IMR-90 (cell line): Measurements from ENCODE around the gene C1QL2. TPM values are rescaled to one million over a fixed set of nuclear protein-coding genes. Genes with fewer than 3 reads are reported as not detected.

Source experiments
- ATAC-seq: fragments of 200-7000 bp; cut with Tn5 transposase; 2 replicates; pipeline ENCODE4 v1.9.1; 2020; ENCODE audit warnings: low read depth, mild to moderate bottlenecking, moderate library complexity
- BruUV-seq: library from RNA; stranded (reverse); fragments of 400-500 nt; replicated peaks from 2 replicates; lab custom pipeline; 2021; lab: Mats Ljungman, UMichigan
- CTCF ChIA-PET: fragments of 300-600 bp; formaldehyde crosslinking; extraction: SDS; loops from one replicate; lab custom pipeline; 2021; ENCODE audit warnings: antibody characterized with exemption; lab: Yijun Ruan, JAX
- POLR2A ChIA-PET: fragments of 300-600 bp; sonication (Branson Sonifier 250); formaldehyde crosslinking; loops from one replicate; lab custom pipeline; 2022; ENCODE audit warnings: antibody characterized with exemption; ENCODE audit not compliant: unreplicated experiment; lab: Charles Lee
- DNase-seq: peaks from one replicate; pipeline ENCODE4 v3.0.0; 2013
- H2AFZ ChIP-seq: replicated peaks from 2 replicates; pipeline ENCODE3; 2013; ENCODE audit warnings: low read length, mild to moderate bottlenecking; ENCODE audit not compliant: poor library complexity
- H2AK5ac ChIP-seq: 2 replicates; pipeline ENCODE4 v1.6.1; 2013; ENCODE audit warnings: low read depth, low read length, inconsistent platforms
- H2AK9ac ChIP-seq: replicated peaks from 2 replicates; pipeline ENCODE3; 2013; ENCODE audit warnings: mild to moderate bottlenecking, low read depth, low read length, moderate library complexity; ENCODE audit not compliant: poor library complexity
- H2BK120ac ChIP-seq: 2 replicates; pipeline ENCODE4 v1.6.1; 2013; ENCODE audit warnings: low read depth, low read length, inconsistent platforms
- H2BK15ac ChIP-seq: 3 replicates; pipeline ENCODE4 v1.6.1; 2013; ENCODE audit warnings: low read depth, low read length, inconsistent platforms
- H2BK20ac ChIP-seq: 2 replicates; pipeline ENCODE4 v1.6.1; 2013; ENCODE audit warnings: low read depth, mild to moderate bottlenecking, inconsistent platforms, low read length, moderate library complexity
- H2BK5ac ChIP-seq: 2 replicates; pipeline ENCODE4 v1.6.1; 2013; ENCODE audit warnings: mild to moderate bottlenecking, low read depth, low read length, inconsistent platforms; ENCODE audit not compliant: poor library complexity, severe bottlenecking
- H3K14ac ChIP-seq: replicated peaks from 2 replicates; pipeline ENCODE4 v1.6.1; 2013; ENCODE audit warnings: low read depth, low read length, inconsistent platforms
- H3K18ac ChIP-seq: 2 replicates; pipeline ENCODE4 v1.6.1; 2013; ENCODE audit warnings: low read depth, low read length, control low read depth
- H3K23ac ChIP-seq: 2 replicates; pipeline ENCODE4 v1.6.1; 2013; ENCODE audit warnings: low read depth, low read length, inconsistent platforms
- H3K27ac ChIP-seq: 2 replicates; pipeline ENCODE4 v1.5.1; 2013; ENCODE audit warnings: mild to moderate bottlenecking, control low read depth, low read length; ENCODE audit not compliant: insufficient read depth
- H3K27me3 ChIP-seq: 2 replicates; pipeline ENCODE4 v1.6.1; 2013; ENCODE audit warnings: low read length; ENCODE audit not compliant: control insufficient read depth, insufficient read depth
- H3K36me3 ChIP-seq: 2 replicates; pipeline ENCODE4 v1.6.1; 2013; ENCODE audit warnings: low read length, mixed read lengths; ENCODE audit not compliant: control insufficient read depth, insufficient read depth
- H3K4ac ChIP-seq: 2 replicates; pipeline ENCODE4 v1.6.1; 2013; ENCODE audit warnings: low read depth, low read length, inconsistent platforms
- H3K4me1 ChIP-seq: 2 replicates; pipeline ENCODE4 v1.6.1; 2013; ENCODE audit warnings: low read length, mixed read lengths; ENCODE audit not compliant: control insufficient read depth, insufficient read depth
- H3K4me2 ChIP-seq: 2 replicates; pipeline ENCODE4 v1.6.1; 2013; ENCODE audit warnings: low read depth, mild to moderate bottlenecking, control low read depth, low read length, moderate library complexity
- H3K4me3 ChIP-seq: 2 replicates; pipeline ENCODE4 v1.5.1; 2013; ENCODE audit warnings: low read depth, mild to moderate bottlenecking, control low read depth, low read length, moderate library complexity; ENCODE audit not compliant: insufficient read depth
- H3K56ac ChIP-seq: 2 replicates; pipeline ENCODE4 v1.6.1; 2013; ENCODE audit warnings: low read length, inconsistent platforms; ENCODE audit not compliant: insufficient read depth; ENCODE audit errors: extremely low read depth
- H3K79me1 ChIP-seq, 2 experiments: 2 replicates each; pipeline ENCODE4 v1.6.1; 2013; ENCODE audit warnings: low read length in 2 of 2, inconsistent platforms in 1 of 2, low read depth in 1 of 2
- H3K9ac ChIP-seq: 2 replicates; pipeline ENCODE4 v1.6.1; 2013; ENCODE audit warnings: low read depth, low read length, control low read depth
- H3K9me1 ChIP-seq: 2 replicates; pipeline ENCODE4 v1.6.1; 2013; ENCODE audit warnings: low read length, inconsistent platforms; ENCODE audit not compliant: insufficient read depth
- H3K9me3 ChIP-seq: 2 replicates; pipeline ENCODE4 v1.6.1; 2013; ENCODE audit warnings: low read length; ENCODE audit not compliant: control insufficient read depth, insufficient read depth
- H4K20me1 ChIP-seq: 2 replicates; pipeline ENCODE4 v1.6.1; 2013; ENCODE audit warnings: low read length, inconsistent platforms; ENCODE audit not compliant: insufficient read depth
- H4K5ac ChIP-seq: 2 replicates; pipeline ENCODE4 v1.6.1; 2013; ENCODE audit warnings: mild to moderate bottlenecking, low read depth, low read length, control low read depth
- H4K8ac ChIP-seq, 2 experiments: 2 replicates each; pipeline ENCODE4 v1.6.1; 2013; ENCODE audit warnings: low read depth in 2 of 2, low read length in 2 of 2, control low read depth in 1 of 2, inconsistent platforms in 1 of 2
- H4K91ac ChIP-seq: 2 replicates; pipeline ENCODE4 v1.6.1; 2013; ENCODE audit warnings: low read depth, low read length, inconsistent platforms; ENCODE audit not compliant: insufficient read depth
- BHLHE40 ChIP-seq: fragments of 150-350 bp; IDR thresholded peaks from 2 replicates; pipeline ENCODE4 v1.6.1; 2016; ENCODE audit warnings: mild to moderate bottlenecking, low read depth, low read length
- CHD1 ChIP-seq: IDR thresholded peaks from 2 replicates; pipeline ENCODE4 v1.6.1; 2012; ENCODE audit warnings: low read depth, low read length, improper control_type of control experiment
- CTCF ChIP-seq: conservative IDR thresholded peaks from 2 replicates; pipeline ENCODE4 v1.5.1; 2012; ENCODE audit warnings: mild to moderate bottlenecking, low read depth, low read length, improper control_type of control experiment
- MAFK ChIP-seq: IDR thresholded peaks from 2 replicates; pipeline ENCODE4 v1.6.1; 2012; ENCODE audit warnings: low read depth, low read length, improper control_type of control experiment
- MAZ ChIP-seq: IDR thresholded peaks from 2 replicates; pipeline ENCODE4 v1.6.1; 2012; ENCODE audit warnings: low read depth, mild to moderate bottlenecking, low read length, improper control_type of control experiment, moderate library complexity, borderline replicate concordance
- MXI1 ChIP-seq: IDR thresholded peaks from 2 replicates; pipeline ENCODE4 v1.6.1; 2012; ENCODE audit warnings: low read depth, mild to moderate bottlenecking, low read length, moderate library complexity, borderline replicate concordance
- NFE2L2 ChIP-seq: fragments of 150-350 bp; IDR thresholded peaks from 2 replicates; pipeline ENCODE4 v1.6.1; 2016; ENCODE audit warnings: low read depth, mild to moderate bottlenecking, low read length
- POLR2A ChIP-seq: IDR thresholded peaks from 2 replicates; pipeline ENCODE4 v1.6.1; 2012; ENCODE audit warnings: mild to moderate bottlenecking, low read depth, low read length
- RAD21 ChIP-seq: IDR thresholded peaks from 2 replicates; pipeline ENCODE4 v1.6.1; 2012; ENCODE audit warnings: low read length, improper control_type of control experiment
- RCOR1 ChIP-seq: IDR thresholded peaks from 2 replicates; pipeline ENCODE4 v1.6.1; 2012; ENCODE audit warnings: mild to moderate bottlenecking, low read length, improper control_type of control experiment; ENCODE audit not compliant: insufficient replicate concordance
- RFX5 ChIP-seq: IDR thresholded peaks from 2 replicates; pipeline ENCODE4 v1.8.0; 2012; ENCODE audit warnings: low read depth, mild to moderate bottlenecking, low read length, moderate library complexity
- SMC3 ChIP-seq: fragments of 150-350 bp; IDR thresholded peaks from 2 replicates; pipeline ENCODE4 v1.6.1; 2016; ENCODE audit warnings: low read depth, mild to moderate bottlenecking, antibody characterized with exemption, low read length, moderate library complexity
- WGBS, 2 experiments: methylation state at CpG; one replicate each; pipeline versions ENCODE4 v1.1.5 to v1.1.7; 2013; ENCODE audit warnings: missing lambda C conversion rate in 2 of 2; ENCODE audit not compliant: insufficient read length in 1 of 2; ENCODE audit errors: extremely low coverage in 2 of 2; 5-methylcytosine and 5-hydroxymethylcytosine counted together
- dilution Hi-C: fragments of 300-500 bp; cut with HindIII; formaldehyde crosslinking; loops from one replicate; pipeline ENCODE4 v1.14.3; 2018; ENCODE audit warnings: low sequenced_read_pairs; ENCODE audit not compliant: unreplicated experiment
- in situ Hi-C: fragments of 300-500 bp; cut with MboI; formaldehyde crosslinking; loops from 3 replicates; pipeline ENCODE4 v1.14.3; 2019; ENCODE audit warnings: low sequenced_read_pairs, inconsistent platforms, mixed read lengths
- intact Hi-C: fragments of 100-400 bp; cut with micrococcal nuclease; formaldehyde crosslinking; loops from 2 replicates; pipeline ENCODE4 v1.10.0; 2022
- polyA plus RNA-seq, 3 experiments: library from polyadenylated mRNA; depleted of rRNA; stranded (reverse); fragments of >200 nt; gene quantifications; 2 replicates each; pipeline ENCODE4 v1.2.3, GENCODE V29; 2012; ENCODE audit warnings: low replicate concordance in 1 of 3
- total RNA-seq: library from RNA; depleted of rRNA; stranded (reverse); fragments of >200 nt; gene quantifications from 2 replicates; pipeline ENCODE4 v1.2.3, GENCODE V29; 2012
- TF ChIP-seq, protein P1 (sequence below): fragments of 150-350 bp; IDR thresholded peaks from 2 replicates; pipeline ENCODE4 v1.6.1; 2016; ENCODE audit warnings: low read depth, mild to moderate bottlenecking, low read length, moderate library complexity, borderline replicate concordance

C1QL2 gene
- total and polyA plus RNA-seq, 2 of the 4 experiments (the other 2 are of a cell fraction) = not detected

DNA sequence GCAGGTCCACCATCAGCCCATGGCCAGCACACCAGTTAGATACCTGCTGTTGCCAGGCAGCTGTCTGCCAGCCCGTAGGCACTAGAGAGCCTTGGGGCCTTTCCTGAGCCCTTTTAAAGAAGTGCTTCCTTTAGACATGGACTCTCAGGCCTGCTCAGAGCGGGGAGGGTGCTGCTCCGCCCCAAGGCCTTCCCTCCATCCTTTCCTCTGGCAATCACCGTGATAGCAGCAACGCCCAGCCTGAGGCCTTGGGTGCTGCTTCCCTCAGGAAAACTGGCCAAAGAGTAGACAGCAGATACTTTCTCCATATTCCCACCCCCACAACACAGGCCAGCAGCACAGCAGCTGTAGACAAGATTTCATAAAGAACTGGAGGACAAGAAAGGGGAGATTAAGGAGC is 22.3 kb upstream of the C1QL2 start:
- Histone ChIP-seq H2AK5ac (no peak overlapping the region), H4K91ac (no peak overlapping the region), H2BK20ac (no peak overlapping the region), H2BK5ac (no peak overlapping the region), H3K23ac (no peak overlapping the region), H3K18ac (no peak overlapping the region), H3K27me3 (peaks cover 1% of the 10 kb centered on the region; the same call in 1 of the 2 replicates), H3K9ac (no peak overlapping the region), H3K9me3 (no peaks in the 10 kb centered on the region), H4K5ac (no peak overlapping the region), H2BK15ac (no peak overlapping the region), H3K36me3 (no peaks in the 10 kb centered on the region), H2AFZ (no peak overlapping the region), H3K9me1 (no peaks in the 10 kb centered on the region), H3K27ac (no peak overlapping the region), H3K4me2 (no peak overlapping the region), H3K14ac (no peak overlapping the region), H2AK9ac (peak overlapping the region; percentile 42), H3K79me1 (no peaks in the 10 kb centered on the region), H2BK120ac (no peak overlapping the region), H3K56ac (no peak overlapping the region), H3K4me1 (no peaks in the 10 kb centered on the region), H3K4me3 (no peak overlapping the region), H4K20me1 (no peaks in the 10 kb centered on the region), H4K8ac (no peak overlapping the region), H3K4ac (no peak overlapping the region)
- ChIA-PET CTCF (no interaction called here), POLR2A (no interaction called here)
- no peak for DNase-seq
- ATAC-seq = no peak
- in situ Hi-C loops = no loop called here
- no CpG with 5 or more reads among the region's 5 CpGs for WGBS, 2 experiments
- TF ChIP-seq NFE2L2 (no peak), CTCF (no peak), SMC3 (no peak), MAFK (no peak), RFX5 (no peak), MXI1 (no peak), RAD21 (no peak), MAZ (no peak), CHD1 (no peak), POLR2A (no peak), RCOR1 (no peak), BHLHE40 (no peak)
- TF ChIP-seq, protein P1, sequence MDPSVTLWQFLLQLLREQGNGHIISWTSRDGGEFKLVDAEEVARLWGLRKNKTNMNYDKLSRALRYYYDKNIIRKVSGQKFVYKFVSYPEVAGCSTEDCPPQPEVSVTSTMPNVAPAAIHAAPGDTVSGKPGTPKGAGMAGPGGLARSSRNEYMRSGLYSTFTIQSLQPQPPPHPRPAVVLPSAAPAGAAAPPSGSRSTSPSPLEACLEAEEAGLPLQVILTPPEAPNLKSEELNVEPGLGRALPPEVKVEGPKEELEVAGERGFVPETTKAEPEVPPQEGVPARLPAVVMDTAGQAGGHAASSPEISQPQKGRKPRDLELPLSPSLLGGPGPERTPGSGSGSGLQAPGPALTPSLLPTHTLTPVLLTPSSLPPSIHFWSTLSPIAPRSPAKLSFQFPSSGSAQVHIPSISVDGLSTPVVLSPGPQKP = no peak
- BruUV-seq = no TSS peak
- intact Hi-C loops = no loop called here
- dilution Hi-C loops = no loop called here
